Measurements from ENCODE around the gene MRPL23.

The MRPL23 gene

GRCh38 chr11:1990872-1991578, 43.9 kb downstream of the MRPL23 start:
- no peak for DNase-seq (ENCODE audit: low spot score)

GRCh38 chr11:1992111-1992510, 45.0 kb downstream of the MRPL23 start:
- DNase-seq (ENCODE audit: low spot score) = no peak

- no peak for DNase-seq (ENCODE audit: low spot score)
These were observed 47.0 kb downstream of the MRPL23 start for GRCh38 chr11:1994121-1994520.

GRCh38 chr11:1997755-1998154, 50.6 kb downstream of the MRPL23 start, which contains the start of gene H19:
TSS of gene H19 (minus strand) at chr11:1997842.
- DNase-seq (ENCODE audit: low spot score) = no peak

GRCh38 chr11:1998290-1998689, 51.2 kb downstream of the MRPL23 start:
- DNase-seq (ENCODE audit: low spot score) = no peak

- DNase-seq (ENCODE audit: low spot score) = no peak
These were observed 51.7 kb downstream of the MRPL23 start for GRCh38 chr11:1998861-1999260.

- no peak for DNase-seq (ENCODE audit: low spot score)
These were observed 55.1 kb downstream of the MRPL23 start for GRCh38 chr11:2002042-2002776.

GRCh38 chr11:2002807-2003206, 55.7 kb downstream of the MRPL23 start:
- DNase-seq (ENCODE audit: low spot score) = no peak

- no peak for DNase-seq (ENCODE audit: low spot score)
These were observed 57.3 kb downstream of the MRPL23 start for GRCh38 chr11:2004466-2004865.
